NCI-H128 (cell line): ENCODE results near the gene TCF4.
"Not testable (repeated sequence)": the region's sequence is repeated elsewhere in the genome, so short reads cannot be mapped to it uniquely, and the experiment has no call there.

Experiments used
- DNase-seq: peaks from one replicate; lab custom pipeline; 2025; ENCODE audit not compliant: unreplicated experiment; lab: John Stamatoyannopoulos, UW

Gene TCF4

GRCh38 chr18:55477860-55478581 is 110.0 kb downstream of the TCF4 start:
- no peak for DNase-seq

GRCh38 chr18:55477499-55477859 is 110.5 kb downstream of the TCF4 start:
- no peak for DNase-seq

DNA sequence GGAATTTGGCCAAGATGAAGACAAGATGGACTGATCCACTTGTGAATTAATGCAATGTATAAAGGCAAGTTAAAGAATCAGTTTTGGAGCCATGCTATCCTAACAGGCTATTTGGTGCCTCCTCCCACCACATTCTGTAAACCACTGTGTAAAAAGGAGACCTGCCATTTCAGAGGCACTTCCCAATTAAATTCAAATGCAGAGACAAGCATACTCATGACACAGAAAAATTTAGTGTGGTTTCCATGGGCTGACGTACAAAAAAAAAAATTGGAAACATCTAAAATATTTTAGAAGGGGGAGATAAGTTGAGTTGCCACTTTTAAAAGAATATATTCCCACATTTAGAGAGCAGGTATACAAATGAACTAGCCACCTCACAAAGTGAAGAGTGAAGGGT is 112.1 kb downstream of the TCF4 start:
- no peak for DNase-seq

DNA sequence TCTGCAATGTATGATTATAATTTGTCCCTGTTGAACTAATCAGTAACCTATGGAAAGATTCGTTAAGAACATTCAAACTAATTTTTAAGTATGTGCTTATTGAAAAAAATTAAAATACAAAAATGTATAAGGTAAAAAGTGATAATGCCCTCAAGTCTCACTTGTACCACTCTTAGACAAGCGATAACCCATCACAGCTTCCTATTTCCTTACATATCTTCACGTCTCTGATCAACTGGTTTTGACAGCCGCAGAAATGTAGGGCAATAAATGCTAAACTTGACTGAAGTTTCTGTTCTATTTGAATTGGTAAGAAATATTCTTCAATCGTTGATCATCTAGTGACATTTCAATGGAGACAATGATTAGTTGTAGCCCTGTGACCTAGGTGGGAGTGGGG is 112.5 kb downstream of the TCF4 start:
- no peak for DNase-seq

- no peak for DNase-seq
Observed at GRCh38 chr18:55473560-55473959, 114.4 kb downstream of the TCF4 start.

GRCh38 chr18:55473058-55473457 is 114.9 kb downstream of the TCF4 start:
- no peak for DNase-seq

DNA sequence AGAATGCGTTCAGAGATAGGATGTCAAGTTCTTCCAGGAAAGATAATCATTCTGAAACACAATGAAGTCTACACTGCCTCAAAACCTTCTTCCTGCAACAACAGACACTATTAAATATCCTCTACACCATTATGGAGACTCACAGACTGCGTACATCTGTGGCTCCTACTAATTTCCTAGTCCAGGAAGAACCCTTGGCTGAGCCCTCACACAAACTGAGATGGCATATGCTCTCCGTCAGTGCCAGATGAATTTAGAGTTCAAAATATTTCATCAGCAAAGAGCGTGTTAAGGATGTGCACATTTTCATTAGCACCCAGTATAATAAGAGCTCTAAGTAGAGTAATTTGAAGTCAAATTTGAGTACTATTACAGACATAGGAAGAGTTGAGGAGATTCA is 117.2 kb downstream of the TCF4 start:
- DNase-seq = no peak

GRCh38 chr18:55469134-55469533 is 118.9 kb downstream of the TCF4 start:
- not testable (repeated sequence) for DNase-seq

- no peak for DNase-seq
Observed at GRCh38 chr18:55466789-55467188, 121.2 kb downstream of the TCF4 start.

GRCh38 chr18:55465313-55465712 is 122.7 kb downstream of the TCF4 start:
- no peak for DNase-seq

GRCh38 chr18:55464581-55464980 is 123.4 kb downstream of the TCF4 start:
- no peak for DNase-seq

DNA sequence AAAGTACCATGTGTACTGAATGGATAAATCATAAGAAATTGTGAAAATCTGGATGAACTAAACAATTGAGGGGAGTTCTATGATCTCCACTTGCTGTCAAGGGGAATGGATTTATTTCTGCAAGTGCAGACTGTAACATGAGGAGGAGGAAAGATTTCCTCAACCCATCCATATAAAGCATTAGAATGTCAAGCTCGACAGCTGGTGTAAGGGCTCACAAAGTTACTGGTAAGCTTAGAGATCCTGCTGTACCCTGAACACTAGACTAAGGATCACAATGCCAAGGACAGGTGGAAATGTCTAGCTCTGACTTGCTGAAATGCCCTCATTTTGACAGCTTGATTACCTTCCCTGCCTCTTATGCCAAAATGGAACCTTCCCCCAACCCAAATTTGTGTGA is 125.3 kb downstream of the TCF4 start:
- no peak for DNase-seq

- DNase-seq = no peak
Observed at GRCh38 chr18:55461848-55462247, 126.1 kb downstream of the TCF4 start.

DNA sequence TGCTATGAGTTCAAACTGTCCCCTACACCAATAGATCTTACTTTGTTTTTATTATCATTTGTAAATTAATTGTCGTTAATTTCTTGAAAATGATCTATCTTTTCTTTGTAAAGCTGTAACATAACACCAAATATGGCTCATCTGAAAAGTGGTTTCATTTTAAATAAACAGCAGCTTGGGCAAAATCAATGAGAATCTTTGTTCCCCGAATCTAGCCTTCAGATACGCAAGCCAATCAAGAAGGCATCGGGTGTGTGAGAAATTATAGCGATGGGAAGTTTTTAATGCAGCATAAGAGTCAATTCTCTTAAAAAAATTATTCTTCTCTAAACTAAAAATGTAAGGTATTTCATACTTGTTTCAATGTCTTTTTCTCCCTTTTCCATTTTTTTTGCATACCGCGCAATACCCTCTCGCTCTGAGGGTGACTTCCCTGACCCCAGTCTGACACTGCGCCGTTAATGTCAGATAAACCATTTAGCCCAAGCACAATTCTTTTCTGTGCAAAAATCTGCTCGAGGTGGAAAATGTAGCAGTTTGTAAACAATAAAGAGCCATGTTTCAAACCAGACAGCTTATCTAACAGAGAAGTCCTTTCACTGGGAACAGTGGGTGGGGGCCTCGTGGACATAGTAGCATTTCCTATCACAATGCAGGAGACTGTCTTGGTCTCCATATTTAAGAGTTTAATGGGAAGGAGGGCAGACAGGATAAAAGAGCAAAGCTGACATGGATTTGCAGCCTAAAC is 129.4 kb downstream of the TCF4 start:
- no peak for DNase-seq

GRCh38 chr18:55457028-55457427 is 131.0 kb downstream of the TCF4 start:
- DNase-seq = no peak

GRCh38 chr18:55455938-55456337 is 132.1 kb downstream of the TCF4 start:
- DNase-seq = no peak

- no peak for DNase-seq
Observed at GRCh38 chr18:55453186-55453585, 134.8 kb downstream of the TCF4 start.

GRCh38 chr18:55452123-55452611 is 135.8 kb downstream of the TCF4 start:
- no peak for DNase-seq

DNA sequence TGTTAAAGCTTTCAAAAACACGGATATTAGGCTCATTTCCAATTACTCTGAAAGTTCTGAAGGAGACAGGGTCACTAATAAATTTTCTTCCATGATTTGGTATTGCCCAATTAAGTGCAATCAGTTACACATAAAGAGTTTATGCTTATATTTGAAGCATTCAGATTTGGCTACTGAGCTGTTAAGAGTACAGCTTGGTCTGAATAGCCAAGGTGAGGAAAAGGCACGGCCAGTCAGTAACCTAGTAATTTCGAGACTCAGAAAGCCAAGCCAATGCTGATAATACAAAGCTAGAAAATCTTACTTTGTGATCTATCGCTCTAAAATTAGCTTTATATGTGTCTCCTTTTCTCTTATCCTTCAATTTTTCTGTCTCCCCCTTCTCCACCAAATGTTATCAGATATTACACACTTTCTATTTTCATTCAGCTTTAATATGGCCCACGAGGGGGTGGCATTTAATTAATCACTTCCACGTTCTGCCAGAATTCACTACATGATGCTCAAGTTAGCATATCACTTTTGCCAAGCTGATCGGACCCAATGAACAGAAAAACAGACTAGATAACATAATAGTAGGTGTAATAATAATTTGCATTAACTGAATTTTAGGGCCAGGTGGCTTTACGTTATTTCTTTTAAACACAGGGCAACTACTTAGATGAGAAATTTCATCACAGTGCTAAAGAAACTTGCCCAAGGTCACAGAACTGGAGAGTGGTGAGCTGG is 138.4 kb downstream of the TCF4 start:
- no peak for DNase-seq

DNA sequence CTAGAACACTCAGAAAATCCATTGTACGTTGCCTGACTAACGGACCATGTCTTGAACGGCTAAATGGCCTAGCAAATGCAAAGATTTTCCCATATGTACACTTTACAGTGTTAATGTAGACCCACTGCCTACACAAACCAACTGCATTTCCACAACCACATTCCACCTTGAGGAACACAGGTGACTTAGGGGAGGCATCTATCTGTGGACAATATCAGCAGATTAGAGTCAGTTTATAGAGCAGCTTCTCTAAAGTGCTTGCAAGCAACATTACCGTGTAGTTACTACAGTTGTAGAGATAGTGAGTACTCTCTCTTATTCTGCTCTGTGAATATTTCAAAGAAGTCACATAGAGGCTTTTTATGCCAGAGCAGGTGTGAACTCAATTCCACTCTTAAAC is 139.6 kb downstream of the TCF4 start:
- DNase-seq = no peak

DNA sequence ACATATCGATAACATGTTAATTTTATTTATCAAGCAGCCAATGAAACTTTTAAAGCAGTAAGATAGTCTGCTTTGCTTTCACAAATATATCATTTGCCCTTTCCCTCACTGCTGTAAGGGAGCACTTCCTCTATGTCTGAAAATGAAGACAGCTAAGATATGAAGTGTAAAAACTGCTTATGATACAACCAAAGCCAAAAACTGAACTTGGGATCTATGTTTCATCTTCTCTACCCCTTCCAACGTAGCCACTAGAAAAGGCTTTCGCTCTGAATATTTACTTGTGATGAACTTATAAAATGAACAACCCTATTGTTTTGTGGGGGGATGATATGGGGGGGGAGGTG is 140.3 kb downstream of the TCF4 start:
- no peak for DNase-seq
